Duodenal mucosa (tissue), 2 donors: ENCODE results near the gene FBXO48.
A peak's percentile ranks its signal among the peaks of the same experiment; 100 is the strongest.

Source experiments
- H3K27ac ChIP-seq: one replicate; pipeline ENCODE4 v1.7.0; 2013; ENCODE audit warnings: low read depth, low read length
- H3K27me3 ChIP-seq, 2 donors: one replicate each; pipeline ENCODE4 v1.7.0; 2013; ENCODE audit warnings: low read length in 2 of 2, control low read depth in 1 of 2; ENCODE audit not compliant: insufficient read depth in 2 of 2, control insufficient read depth in 1 of 2
- H3K36me3 ChIP-seq, 2 donors: one replicate each; pipeline ENCODE4 v1.7.0; 2013; ENCODE audit warnings: low read length in 2 of 2, control low read depth in 1 of 2; ENCODE audit not compliant: insufficient read depth in 2 of 2, control insufficient read depth in 1 of 2
- H3K4me1 ChIP-seq, 2 donors: one replicate each; pipeline ENCODE4 v1.7.0; 2013; ENCODE audit warnings: low read length in 2 of 2, control low read depth in 1 of 2; ENCODE audit not compliant: insufficient read depth in 2 of 2, control insufficient read depth in 1 of 2
- H3K4me3 ChIP-seq, 2 donors: one replicate each; pipeline ENCODE4 v1.7.0; 2013; ENCODE audit warnings: low read length in 2 of 2, low read depth in 1 of 2
- H3K9ac ChIP-seq, 2 donors: one replicate each; pipeline ENCODE4 v1.7.0; 2013; ENCODE audit warnings: low read length in 2 of 2, low read depth in 1 of 2
- H3K9me3 ChIP-seq, 2 donors: one replicate each; pipeline ENCODE4 v1.7.0; 2013; ENCODE audit warnings: low read length in 2 of 2, control low read depth in 1 of 2; ENCODE audit not compliant: control insufficient read depth in 1 of 2

The FBXO48 gene

GRCh38 chr2:68428126-68428525, 39.0 kb downstream of the FBXO48 start:
- Histone ChIP-seq H3K4me1 (peaks cover 12 to 16% of the 10 kb centered on the region in 2 donors), H3K27me3 (no peaks in the 10 kb centered on the region), H3K4me3 (no peak overlapping the region), H3K9me3 (no peaks in the 10 kb centered on the region), H3K27ac (no peak overlapping the region), H3K36me3 (no peaks in the 10 kb centered on the region), H3K9ac (no peak overlapping the region)

GRCh38 chr2:68426848-68427579, 40.1 kb downstream of the FBXO48 start:
- no peak overlapping the region for H3K27ac ChIP-seq
- H3K9me3 ChIP-seq: no peaks in the 10 kb centered on the region
- H3K4me3 ChIP-seq: peak overlapping the region in 1 of 2 donors; percentile 3
- H3K27me3 ChIP-seq: no peaks in the 10 kb centered on the region
- H3K9ac ChIP-seq: no peak overlapping the region
- peaks cover 8 to 16% of the 10 kb centered on the region in 2 donors for H3K4me1 ChIP-seq
- no peaks in the 10 kb centered on the region for H3K36me3 ChIP-seq

- peaks cover 8 to 16% of the 10 kb centered on the region in 2 donors for H3K4me1 ChIP-seq
Observed at GRCh38 chr2:68426446-68426845, 40.6 kb downstream of the FBXO48 start.

GRCh38 chr2:68425503-68425902, 41.6 kb downstream of the FBXO48 start:
- Histone ChIP-seq H3K27ac (no peak overlapping the region), H3K27me3 (peaks cover 0 to 8% of the 10 kb centered on the region in 2 donors), H3K4me1 (peaks cover 8 to 16% of the 10 kb centered on the region in 2 donors), H3K36me3 (no peaks in the 10 kb centered on the region), H3K9me3 (no peaks in the 10 kb centered on the region), H3K4me3 (no peak overlapping the region), H3K9ac (no peak overlapping the region)

More at GRCh38 chr2:68426446-68426845, 40.6 kb downstream of the FBXO48 start:
- Histone ChIP-seq H3K36me3 (no peaks in the 10 kb centered on the region), H3K4me3 (no peak overlapping the region), H3K27me3 (no peaks in the 10 kb centered on the region), H3K27ac (no peak overlapping the region), H3K9me3 (no peaks in the 10 kb centered on the region), H3K9ac (no peak overlapping the region)

- no peaks in the 10 kb centered on the region for H3K36me3 ChIP-seq
- H3K27ac ChIP-seq: no peak overlapping the region
- peaks cover 0 to 9% of the 10 kb centered on the region in 2 donors for H3K27me3 ChIP-seq
- H3K4me1 ChIP-seq: peaks cover 11 to 16% of the 10 kb centered on the region in 2 donors
- no peak overlapping the region for H3K4me3 ChIP-seq
- H3K9me3 ChIP-seq: no peaks in the 10 kb centered on the region
- no peak overlapping the region for H3K9ac ChIP-seq
Observed at GRCh38 chr2:68423966-68424650, 43.0 kb downstream of the FBXO48 start.

- Histone ChIP-seq H3K9me3 (no peaks in the 10 kb centered on the region), H3K4me3 (no peak overlapping the region), H3K36me3 (no peaks in the 10 kb centered on the region), H3K4me1 (peaks cover 0 to 3% of the 10 kb centered on the region in 2 donors), H3K27me3 (peaks cover 0 to 9% of the 10 kb centered on the region in 2 donors), H3K27ac (no peak overlapping the region), H3K9ac (no peak overlapping the region)
Observed at GRCh38 chr2:68420254-68420910, 46.7 kb downstream of the FBXO48 start.

- no peaks in the 10 kb centered on the region for H3K9me3 ChIP-seq
- peaks cover 0 to 3% of the 10 kb centered on the region in 2 donors for H3K4me1 ChIP-seq
- no peaks in the 10 kb centered on the region for H3K36me3 ChIP-seq
- H3K27me3 ChIP-seq: peaks cover 0 to 9% of the 10 kb centered on the region in 2 donors
- no peak overlapping the region for H3K27ac ChIP-seq
- no peak overlapping the region for H3K9ac ChIP-seq
- no peak overlapping the region for H3K4me3 ChIP-seq
Observed at GRCh38 chr2:68418855-68419254, 48.2 kb downstream of the FBXO48 start.

GRCh38 chr2:68418419-68418818, 48.7 kb downstream of the FBXO48 start:
- Histone ChIP-seq H3K9me3 (no peaks in the 10 kb centered on the region), H3K27me3 (peaks cover 0 to 9% of the 10 kb centered on the region in 2 donors), H3K9ac (no peak overlapping the region), H3K4me1 (peaks cover 0 to 3% of the 10 kb centered on the region in 2 donors), H3K4me3 (no peak overlapping the region), H3K36me3 (no peaks in the 10 kb centered on the region), H3K27ac (no peak overlapping the region)

GRCh38 chr2:68417926-68418325, 49.2 kb downstream of the FBXO48 start:
- Histone ChIP-seq H3K4me1 (peaks cover 0 to 3% of the 10 kb centered on the region in 2 donors), H3K36me3 (no peaks in the 10 kb centered on the region), H3K27ac (no peak overlapping the region), H3K4me3 (no peak overlapping the region), H3K9ac (no peak overlapping the region), H3K9me3 (no peaks in the 10 kb centered on the region), H3K27me3 (peaks cover 0 to 9% of the 10 kb centered on the region in 2 donors)
